H1 (cell line): ENCODE results near the gene WDFY1. TPM values are rescaled to one million over a fixed set of nuclear protein-coding genes. Genes with fewer than 3 reads are reported as not detected.

ENCODE experiments used
- CTCF ChIA-PET: fragments of 300-600 bp; sonication (Branson Sonifier 250); formaldehyde crosslinking; loops from one replicate; lab custom pipeline; 2021; ENCODE audit not compliant: partially characterized antibody; lab: Charles Lee
- POLR2A ChIA-PET: fragments of 300-600 bp; sonication (Branson Sonifier 250); formaldehyde crosslinking; loops from one replicate; lab custom pipeline; 2021; ENCODE audit warnings: inconsistent platforms; ENCODE audit not compliant: partially characterized antibody; lab: Charles Lee
- DNase-seq, 2 experiments: peaks; one replicate each; pipeline versions ENCODE4 v3.0.0 to v3.0.0-alpha.2; 2010 to 2022; ENCODE audit warnings: low spot score in 2 of 2, low read depth in 1 of 2, mixed read lengths in 1 of 2
- FAIRE-seq: peaks from 2 replicates; lab custom pipeline; 2011; peaks lifted over from hg19 to GRCh38; lab: Jason Lieb, UNC
- H2AFZ ChIP-seq: 2 replicates; pipeline ENCODE4 v1.8.1; 2012; ENCODE audit warnings: low read length, inconsistent platforms
- H2AK5ac ChIP-seq: 2 replicates; pipeline ENCODE4 v1.6.1; 2013; ENCODE audit warnings: low read depth, low read length
- H2BK120ac ChIP-seq: replicated peaks from 2 replicates; pipeline ENCODE3; 2013; ENCODE audit warnings: low read depth, low read length, inconsistent platforms
- H2BK12ac ChIP-seq: 2 replicates; pipeline ENCODE4 v1.6.1; 2013; ENCODE audit warnings: low read depth, low read length
- H2BK15ac ChIP-seq: 2 replicates; pipeline ENCODE4 v1.6.1; 2013; ENCODE audit warnings: low read length
- H2BK20ac ChIP-seq: 2 replicates; pipeline ENCODE4 v1.6.1; 2013; ENCODE audit warnings: low read length
- H2BK5ac ChIP-seq: 2 replicates; pipeline ENCODE4 v1.6.1; 2013; ENCODE audit warnings: low read depth, low read length
- H3K14ac ChIP-seq: 2 replicates; pipeline ENCODE4 v1.6.1; 2013; ENCODE audit warnings: inconsistent platforms; ENCODE audit not compliant: insufficient read length
- H3K18ac ChIP-seq: 2 replicates; pipeline ENCODE4 v1.6.1; 2013; ENCODE audit warnings: low read length; ENCODE audit errors: extremely low read depth
- H3K23ac ChIP-seq: 2 replicates; pipeline ENCODE4 v1.6.1; 2013; ENCODE audit warnings: inconsistent platforms; ENCODE audit not compliant: insufficient read length
- H3K23me2 ChIP-seq: 2 replicates; pipeline ENCODE4 v1.6.1; 2013; ENCODE audit warnings: low read depth, low read length
- H3K27ac ChIP-seq: 2 replicates; pipeline ENCODE4 v1.6.1; 2011; ENCODE audit warnings: low read depth, low read length, inconsistent platforms
- H3K27me3 ChIP-seq, 4 experiments: replicated peaks in 1 of 4; 1 replicate in 1 of 4; 2 replicates in 3 of 4; pipeline versions ENCODE4 v1.6.1 to v1.8.1; 2011 to 2013; ENCODE audit warnings: low read length in 3 of 4, mild to moderate bottlenecking in 3 of 4, inconsistent platforms in 2 of 4, mixed read lengths in 2 of 4, moderate library complexity in 1 of 4; ENCODE audit not compliant: control insufficient read depth in 3 of 4, insufficient read depth in 3 of 4; ENCODE audit errors: extremely low read depth in 1 of 4
- H3K36me3 ChIP-seq, 4 experiments: 2 replicates each; pipeline versions ENCODE4 v1.6.1 to v1.8.1; 2011 to 2013; ENCODE audit warnings: mild to moderate bottlenecking in 4 of 4, low read length in 3 of 4, moderate library complexity in 2 of 4, control low read depth in 1 of 4, inconsistent platforms in 1 of 4; ENCODE audit not compliant: insufficient read depth in 4 of 4, control insufficient read depth in 2 of 4
- H3K4ac ChIP-seq: replicated peaks from 2 replicates; pipeline ENCODE3; 2013; ENCODE audit warnings: low read length, low read depth, mixed read lengths, inconsistent platforms; ENCODE audit not compliant: insufficient read length
- H3K4me1 ChIP-seq, 4 experiments: replicated peaks in 1 of 4; 1 replicate in 1 of 4; 2 replicates in 3 of 4; pipeline versions ENCODE4 v1.6.1 to v1.8.1; 2011 to 2013; ENCODE audit warnings: low read length in 3 of 4, inconsistent platforms in 2 of 4, mixed read lengths in 1 of 4; ENCODE audit not compliant: insufficient read depth in 4 of 4, control insufficient read depth in 3 of 4
- H3K4me2 ChIP-seq, 2 experiments: 2 replicates each; pipeline versions ENCODE4 v1.6.1 to v1.8.1; 2011 to 2013; ENCODE audit warnings: low read depth in 2 of 2, low read length in 2 of 2, control low read depth in 1 of 2, inconsistent platforms in 1 of 2, mild to moderate bottlenecking in 1 of 2; ENCODE audit not compliant: insufficient read depth in 1 of 2
- H3K4me3 ChIP-seq, 4 experiments: fragments of 200-600, 300-600 bp in 1 of 4; sonication (generic), shearing (Covaris generic), sonication (Bioruptor Twin) in 1 of 4; 2 replicates each; pipeline versions ENCODE4 v1.5.1 to v1.8.1; 2011 to 2016; ENCODE audit warnings: low read length in 4 of 4, low read depth in 3 of 4, control low read depth in 2 of 4, inconsistent platforms in 2 of 4, mild to moderate bottlenecking in 2 of 4, mixed read lengths in 1 of 4, moderate library complexity in 1 of 4; ENCODE audit not compliant: insufficient read depth in 2 of 4; ENCODE audit errors: extremely low read depth in 1 of 4
- H3K56ac ChIP-seq: replicated peaks from 2 replicates; pipeline ENCODE3; 2013; ENCODE audit warnings: low read depth, mild to moderate bottlenecking, mixed read lengths, low read length, inconsistent platforms; ENCODE audit not compliant: insufficient read length
- H3K79me1 ChIP-seq: 2 replicates; pipeline ENCODE4 v1.6.1; 2013; ENCODE audit warnings: low read depth, low read length, control low read depth
- H3K79me2 ChIP-seq, 2 experiments: 2 replicates each; pipeline versions ENCODE4 v1.6.1 to v1.8.1; 2012 to 2013; ENCODE audit warnings: low read length in 2 of 2, mild to moderate bottlenecking in 2 of 2, inconsistent platforms in 1 of 2; ENCODE audit not compliant: insufficient read depth in 2 of 2, control insufficient read depth in 1 of 2
- H3K9ac ChIP-seq, 4 experiments: replicated peaks in 1 of 4; 1 replicate in 1 of 4; 2 replicates in 3 of 4; pipeline versions ENCODE4 v1.6.1 to v1.8.1; 2011 to 2013; ENCODE audit warnings: low read depth in 3 of 4, low read length in 3 of 4, control low read depth in 2 of 4, mild to moderate bottlenecking in 2 of 4, moderate library complexity in 2 of 4, inconsistent platforms in 1 of 4; ENCODE audit errors: extremely low read depth in 1 of 4
- H3K9me3 ChIP-seq, 2 experiments: 2 replicates each; pipeline versions ENCODE4 v1.6.1 to v1.8.1; 2012 to 2013; ENCODE audit warnings: mild to moderate bottlenecking in 2 of 2, moderate library complexity in 2 of 2, control low read depth in 1 of 2, inconsistent platforms in 1 of 2, low read depth in 1 of 2, low read length in 1 of 2, mixed read lengths in 1 of 2; ENCODE audit not compliant: insufficient read depth in 2 of 2
- H4K20me1 ChIP-seq, 2 experiments: replicated peaks in 1 of 2; 2 replicates each; pipeline versions ENCODE3 to v1.8.1; 2011 to 2013; ENCODE audit warnings: inconsistent platforms in 2 of 2, low read length in 2 of 2, mild to moderate bottlenecking in 1 of 2; ENCODE audit not compliant: insufficient read depth in 2 of 2, control insufficient read depth in 1 of 2
- H4K5ac ChIP-seq: 2 replicates; pipeline ENCODE4 v1.6.1; 2013; ENCODE audit warnings: low read length, low read depth, mixed read lengths, inconsistent platforms; ENCODE audit not compliant: insufficient read length
- H4K8ac ChIP-seq: 2 replicates; pipeline ENCODE4 v1.8.0; 2013; ENCODE audit warnings: mild to moderate bottlenecking, moderate library complexity, low read length, inconsistent platforms; ENCODE audit not compliant: insufficient read depth; ENCODE audit errors: extremely low read depth
- H4K91ac ChIP-seq: replicated peaks from 2 replicates; pipeline ENCODE3; 2013; ENCODE audit warnings: low read length, mixed read lengths, inconsistent platforms; ENCODE audit not compliant: insufficient read length
- CTCF ChIP-seq, 3 experiments: IDR thresholded peaks; 1 replicate in 2 of 3; 2 replicates in 1 of 3; pipeline versions ENCODE4 v1.5.1 to v1.6.1; 2011; ENCODE audit warnings: low read length in 3 of 3, mild to moderate bottlenecking in 3 of 3, inconsistent platforms in 2 of 3, low read depth in 1 of 3, moderate library complexity in 1 of 3; ENCODE audit not compliant: insufficient read depth in 1 of 3; ENCODE audit errors: control extremely low read depth in 1 of 3
- MAFK ChIP-seq: IDR thresholded peaks from 2 replicates; pipeline ENCODE4 v1.6.1; 2012; ENCODE audit warnings: low read depth, mild to moderate bottlenecking, improper control_type of control experiment, low read length
- RAD21 ChIP-seq, 2 experiments: IDR thresholded peaks in 1 of 2; conservative IDR thresholded peaks in 1 of 2; 2 replicates each; pipeline ENCODE4 v1.6.1; 2011; ENCODE audit warnings: low read depth in 2 of 2, low read length in 2 of 2, improper control_type of control experiment in 1 of 2, inconsistent platforms in 1 of 2, mild to moderate bottlenecking in 1 of 2, moderate library complexity in 1 of 2
- SIRT6 ChIP-seq: IDR thresholded peaks from one replicate; pipeline ENCODE4 v1.7.1; 2012; ENCODE audit warnings: low read length, inconsistent platforms
- SP4 ChIP-seq: IDR thresholded peaks from 2 replicates; pipeline ENCODE4 v1.6.1; 2012; ENCODE audit warnings: low read length, inconsistent platforms
- WGBS, 2 experiments: shearing (Covaris generic) in 1 of 2; methylation state at CpG; one replicate each; pipeline versions ENCODE4 v1.1.6 to v1.1.7; 2013 to 2015; ENCODE audit warnings: low lambda C conversion rate in 2 of 2, mixed read lengths in 2 of 2, inconsistent platforms in 1 of 2, low coverage in 1 of 2, missing lambda C conversion rate in 1 of 2; ENCODE audit not compliant: insufficient replicate concordance in 2 of 2, insufficient coverage in 1 of 2, insufficient read length in 1 of 2; ENCODE audit errors: extremely low coverage in 1 of 2, missing lambda C conversion rate in 1 of 2; 5-methylcytosine and 5-hydroxymethylcytosine counted together
- polyA plus RNA-seq, 7 experiments: library from polyadenylated mRNA; depleted of rRNA in 3 of 7; stranded (reverse) in 5 of 7; unstranded in 2 of 7; fragments of >200 nt in 5 of 7; fragments of 200-250 nt in 2 of 7; gene quantifications; 1 replicate in 5 of 7; 2 replicates in 1 of 7; 4 replicates in 1 of 7; pipeline versions ENCODE4 v1.2.1 to v1.2.3, GENCODE V29; 2011 to 2013; ENCODE audit warnings: missing spikeins in 2 of 7, mixed read lengths in 2 of 7
- total RNA-seq: library from RNA; stranded (reverse); fragmentation: NEBNext Ultra II Directional; extraction: Animal tissue kit (Norgen Biotek cat#: 25700); gene quantifications from 2 replicates; pipeline ENCODE4 v1.2.1, GENCODE V29; 2021

Gene WDFY1
- total and polyA plus RNA-seq, 2 of the 8 experiments (the other 6 are each of a cell fraction or from before 2014, with no cell fraction given): 68.4 to 94.7 TPM

- Histone ChIP-seq H2BK120ac (no peak overlapping the region), H3K18ac (no peak overlapping the region), H2BK20ac (no peak overlapping the region), H3K9ac (no peak overlapping the region), H2BK15ac (no peak overlapping the region), H2BK12ac (no peak overlapping the region)
- FAIRE-seq: peak; percentile 93
- no peak for TF ChIP-seq SIRT6
- TF ChIP-seq SP4: no peak
- TF ChIP-seq RAD21 (IDR thresholded peaks at IDR 0.05 in 1 of 2, conservative IDR thresholded peaks at IDR 0.05 in 1 of 2; ENCODE audit: low read depth in 2 of 2, low read length in 2 of 2): peak; percentile 88 to 92
- peak; percentile 43 to 87 (median 77) for TF ChIP-seq CTCF (IDR thresholded peaks at IDR 0.05; ENCODE audit: control extremely low read depth in 1 of 3, insufficient read depth in 1 of 3, low read depth in 1 of 3, low read length in 3 of 3)
- TF ChIP-seq MAFK: no peak
- TF ChIP-seq, all 59 proteins: peak for 2
- no peak overlapping the region for H3K23ac ChIP-seq
- H2AK5ac ChIP-seq: no peak overlapping the region
- no peaks in the 10 kb centered on the region for H3K23me2 ChIP-seq
- H4K20me1 ChIP-seq: peaks cover 0 to 5% of the 10 kb centered on the region in 2 experiments
- H2BK5ac ChIP-seq: no peak overlapping the region
- no peaks in the 10 kb centered on the region for H3K9me3 ChIP-seq
- no peak overlapping the region for H3K4me3 ChIP-seq
- WGBS, 2 experiments: 47% methylated on average over 5 of the region's 5 CpGs; no CpG with 5 or more reads in 1 of the 2 experiments
- H3K27ac ChIP-seq: no peak overlapping the region
- no peak overlapping the region for H3K14ac ChIP-seq
- H2AFZ ChIP-seq: no peak overlapping the region
- H3K4me2 ChIP-seq: no peak overlapping the region
- no peak overlapping the region for H4K91ac ChIP-seq
- H3K79me2 ChIP-seq: no peaks in the 10 kb centered on the region
- H4K5ac ChIP-seq: no peak overlapping the region
- H3K4me1 ChIP-seq: peaks cover 0 to 4% (median 0%) of the 10 kb centered on the region in 4 experiments; a peak in 1 of 7 replicates
- peak in 1 of 2 experiments; percentile 68 for DNase-seq
- H3K36me3 ChIP-seq: peaks cover 0 to 3% (median 0%) of the 10 kb centered on the region in 4 experiments; a peak in 1 of 8 replicates
- no peak overlapping the region for H3K56ac ChIP-seq
- CTCF ChIA-PET: interaction anchor here (0.7 to 16.7 kb wide), 73 partner anchors 7 to 658 kb away, joined by 3 to 436 read pairs (median 6); partner anchors contain the start of gene SERPINE2
- no peak overlapping the region for H3K4ac ChIP-seq
- no peaks in the 10 kb centered on the region for H3K27me3 ChIP-seq
- POLR2A ChIA-PET: no interaction called here
- H4K8ac ChIP-seq: no peak overlapping the region
- H3K79me1 ChIP-seq: no peaks in the 10 kb centered on the region
Measured at GRCh38 chr2:223993634-223994232, 48.6 kb upstream of the WDFY1 start.
